Aorta (tissue), 5 donors: ENCODE data around the gene ESR1. TPM values are rescaled to one million over a fixed set of nuclear protein-coding genes. Genes with fewer than 3 reads are reported as not detected.
"Not testable (repeated sequence)": the region's sequence is repeated elsewhere in the genome, so short reads cannot be mapped to it uniquely, and the experiment has no call there.

Experiments
- ATAC-seq: fragments of 200-7000 bp; cut with Tn5 transposase; one replicate; pipeline ENCODE4 v1.9.1; 2022; ENCODE audit warnings: moderate library complexity; ENCODE audit not compliant: low FRiP score
- DNase-seq, 2 donors: peaks; one replicate each; pipeline ENCODE4 v3.0.0-alpha.2; 2020
- H3K27ac ChIP-seq, 2 donors: one replicate each; pipeline ENCODE4 v1.5.1; 2013; ENCODE audit warnings: low read length in 2 of 2, mild to moderate bottlenecking in 2 of 2, moderate library complexity in 2 of 2, control low read depth in 1 of 2, inconsistent platforms in 1 of 2, low read depth in 1 of 2
- H3K27me3 ChIP-seq, 2 donors: one replicate each; pipeline ENCODE4 v1.6.1; 2013; ENCODE audit warnings: control low read depth in 1 of 2, low read length in 1 of 2, mild to moderate bottlenecking in 1 of 2, moderate library complexity in 1 of 2; ENCODE audit not compliant: insufficient read depth in 2 of 2, control insufficient read depth in 1 of 2
- H3K36me3 ChIP-seq, 2 donors: one replicate each; pipeline ENCODE4 v1.6.1; 2013; ENCODE audit warnings: control low read depth in 1 of 2, low read length in 1 of 2, mild to moderate bottlenecking in 1 of 2; ENCODE audit not compliant: insufficient read depth in 2 of 2, control insufficient read depth in 1 of 2
- H3K4me1 ChIP-seq, 2 donors: one replicate each; pipeline ENCODE4 v1.6.1; 2013; ENCODE audit warnings: low read length in 2 of 2, control low read depth in 1 of 2, mild to moderate bottlenecking in 1 of 2, moderate library complexity in 1 of 2; ENCODE audit not compliant: insufficient read depth in 2 of 2, control insufficient read depth in 1 of 2
- H3K4me3 ChIP-seq, 2 donors: one replicate each; pipeline ENCODE4 v1.5.1; 2013; ENCODE audit warnings: low read length in 2 of 2, control low read depth in 1 of 2, mild to moderate bottlenecking in 1 of 2
- H3K9me3 ChIP-seq: one replicate; pipeline ENCODE4 v1.6.1; 2013; ENCODE audit warnings: mild to moderate bottlenecking, low read length; ENCODE audit not compliant: control insufficient read depth
- WGBS, 2 donors: extraction: QIAGEN DNeasy Blood & Tissue Kit; methylation state at CpG; one replicate each; pipeline ENCODE4 v1.1.7; 2013; 5-methylcytosine and 5-hydroxymethylcytosine counted together
- intact Hi-C, 2 donors: fragments of 100-400 bp; cut with DNase I; formaldehyde crosslinking; loops; one replicate each; pipeline versions ENCODE4 v1.14.2 to v1.15.0; 2022
- polyA plus RNA-seq, 2 donors: library from polyadenylated mRNA; stranded (reverse); fragments of 200-250 nt; gene quantifications; one replicate each; pipeline ENCODE4 v1.2.3, GENCODE V29; 2013
- total RNA-seq, 2 donors: library from RNA; stranded (reverse); fragmentation: NEBNext Ultra II Directional; extraction: Animal tissue kit (Norgen Biotek cat#: 25700); gene quantifications; one replicate each; pipeline ENCODE4 v1.2.1, GENCODE V29; 2021
- donor health status: healthy with polysubstance abuse.
- donor health status: Bipolar disorder and iron deficiency.
- donor health status: DM: no; HTN: no; CAD: no.
- donor health status: DM: no; HTN: no; CAD: no.
- donor health status: DM: yes; HTN: yes; CAD: no.

Gene ESR1
- total and polyA plus RNA-seq, 4 donors = 0.13 to 12.3 (median 2.8) TPM

DNA sequence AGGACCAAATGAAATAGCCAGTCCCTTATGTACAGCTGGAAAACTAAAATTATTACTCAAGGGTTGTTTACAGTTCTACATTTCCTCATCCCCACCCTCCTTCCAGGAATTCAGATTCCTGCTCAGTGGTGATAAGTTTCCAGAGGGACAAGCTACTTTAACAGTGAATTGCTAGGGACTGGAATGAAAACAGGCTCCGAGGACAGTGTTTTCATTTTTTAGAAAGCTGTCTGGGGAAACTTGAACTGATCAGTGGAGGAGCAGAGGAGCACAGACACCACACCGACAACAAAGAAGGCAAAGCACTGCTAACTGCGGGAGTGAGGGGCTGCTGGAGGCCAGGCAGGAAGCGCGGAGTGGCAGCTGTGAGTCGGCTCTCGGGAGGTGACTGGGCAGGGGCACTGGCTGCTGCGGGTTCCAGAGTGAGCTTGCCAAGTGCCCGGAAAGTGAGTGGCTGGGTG is 322.2 kb downstream of the ESR1 start:
- intact Hi-C loops = loop anchor here (5.0 to 10.0 kb wide), 3 partner anchors 362 to 455 kb away; no protein-coding TSS in a partner anchor
- Histone ChIP-seq H3K9me3 (no peaks in the 10 kb centered on the region), H3K4me3 (no peak overlapping the region), H3K27me3 (no peaks in the 10 kb centered on the region), H3K27ac (peak overlapping the region in 1 of 2 donors; percentile 65), H3K36me3 (peaks cover 4 to 10% of the 10 kb centered on the region in 2 donors), H3K4me1 (peaks cover 3% of the 10 kb centered on the region in 2 donors)
- WGBS, 2 donors = 27 to 31% methylated on average over 9 of the region's 9 CpGs
- DNase-seq (no peak), ATAC-seq (peak; percentile 90)

DNA sequence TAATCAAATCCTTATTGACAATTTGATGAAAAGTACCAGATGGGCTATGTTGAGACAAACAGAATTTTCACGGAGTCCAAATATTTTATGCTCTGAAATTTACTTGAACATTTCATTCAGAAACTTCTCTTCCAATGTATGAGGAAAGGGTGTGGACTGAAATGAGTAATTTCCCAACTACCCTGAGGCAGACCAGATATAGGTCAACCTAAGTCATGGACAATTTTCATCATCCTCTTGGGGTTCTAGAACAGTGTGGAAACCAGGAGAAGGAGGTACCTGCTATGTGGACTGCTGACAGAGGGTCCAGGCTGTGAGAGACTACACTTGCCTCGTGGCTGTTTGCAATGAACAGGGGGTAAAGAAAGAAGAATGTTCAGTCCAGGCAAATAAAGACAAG is 323.0 kb downstream of the ESR1 start:
- DNase-seq = no peak
- intact Hi-C loops = no loop called here
- Histone ChIP-seq H3K4me3 (no peak overlapping the region), H3K9me3 (no peaks in the 10 kb centered on the region), H3K27me3 (no peaks in the 10 kb centered on the region), H3K4me1 (peaks cover 3% of the 10 kb centered on the region in 2 donors), H3K36me3 (peaks cover 4 to 10% of the 10 kb centered on the region in 2 donors), H3K27ac (peak overlapping the region in 1 of 2 donors; percentile 68)
- 79% methylated on average over 2 of the region's 2 CpGs for WGBS, 2 donors
- ATAC-seq = peak; percentile 52

DNA sequence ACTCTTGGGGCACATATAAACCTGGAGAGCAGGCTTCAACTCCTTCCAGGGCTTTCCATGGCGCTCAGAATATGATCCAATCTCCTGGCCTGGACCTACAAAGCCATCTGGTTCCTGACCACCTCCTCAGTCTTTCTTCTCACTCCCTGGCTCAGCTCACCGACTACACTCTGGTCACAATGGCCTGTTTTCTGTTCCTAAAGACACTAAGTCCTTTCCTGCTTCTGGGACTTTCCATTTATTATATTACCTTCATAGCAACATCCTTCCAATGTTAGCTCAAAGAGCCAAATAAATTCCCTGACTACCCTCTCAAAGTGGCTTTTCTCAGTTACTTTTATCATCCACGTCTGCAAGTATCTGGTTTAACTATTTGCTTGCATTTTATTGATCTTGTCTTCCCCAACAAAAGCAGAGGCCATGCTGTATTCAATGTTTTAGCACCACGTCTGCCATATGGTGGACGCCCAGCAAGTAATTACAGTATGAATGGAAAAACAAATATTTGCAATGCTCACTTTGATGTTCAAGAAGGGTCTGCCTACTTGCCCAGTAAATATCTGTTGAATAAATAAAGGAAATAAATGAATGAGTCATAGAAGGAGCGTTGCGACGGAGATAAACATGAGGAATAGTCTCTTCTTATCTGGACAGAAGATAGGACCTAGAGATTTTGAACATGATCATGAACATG is 328.4 kb downstream of the ESR1 start:
- Histone ChIP-seq H3K4me1 (no peaks in the 10 kb centered on the region), H3K9me3 (no peaks in the 10 kb centered on the region), H3K27me3 (no peaks in the 10 kb centered on the region), H3K4me3 (no peak overlapping the region), H3K36me3 (peaks cover 14 to 16% of the 10 kb centered on the region in 2 donors), H3K27ac (no peak overlapping the region)
- intact Hi-C loops = no loop called here
- no peak for ATAC-seq
- no peak for DNase-seq
- WGBS, 2 donors = 77% methylated on average over 8 of the region's 8 CpGs

DNA sequence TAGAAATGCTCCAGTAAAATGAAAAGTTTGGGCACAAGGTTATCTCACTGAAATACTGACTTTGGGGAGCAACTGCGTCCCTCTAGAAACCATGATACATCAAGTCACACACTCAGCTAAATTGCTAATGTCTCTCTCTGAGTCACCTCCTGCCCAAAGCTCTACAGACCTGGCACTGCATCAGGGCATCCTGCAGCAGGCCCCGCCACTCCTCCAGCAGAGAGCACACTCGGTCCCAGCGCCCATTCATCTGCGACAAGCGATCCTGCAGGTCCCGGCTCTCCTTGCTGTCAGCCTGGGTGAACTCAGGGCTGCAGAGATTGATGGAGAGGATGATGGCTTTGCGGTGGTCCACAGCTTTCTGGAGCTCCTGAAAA is 329.0 kb downstream of the ESR1 start:
- intact Hi-C loops = no loop called here
- no peak overlapping the region for H3K4me3 ChIP-seq
- H3K36me3 ChIP-seq = peaks cover 13 to 20% of the 10 kb centered on the region in 2 donors
- no peak overlapping the region for H3K27ac ChIP-seq
- no peaks in the 10 kb centered on the region for H3K4me1 ChIP-seq
- DNase-seq (no peak), ATAC-seq (no peak)
- no peaks in the 10 kb centered on the region for H3K27me3 ChIP-seq
- WGBS, 2 donors = 79 to 80% methylated on average over 8 of the region's 8 CpGs
- H3K9me3 ChIP-seq = no peaks in the 10 kb centered on the region

DNA sequence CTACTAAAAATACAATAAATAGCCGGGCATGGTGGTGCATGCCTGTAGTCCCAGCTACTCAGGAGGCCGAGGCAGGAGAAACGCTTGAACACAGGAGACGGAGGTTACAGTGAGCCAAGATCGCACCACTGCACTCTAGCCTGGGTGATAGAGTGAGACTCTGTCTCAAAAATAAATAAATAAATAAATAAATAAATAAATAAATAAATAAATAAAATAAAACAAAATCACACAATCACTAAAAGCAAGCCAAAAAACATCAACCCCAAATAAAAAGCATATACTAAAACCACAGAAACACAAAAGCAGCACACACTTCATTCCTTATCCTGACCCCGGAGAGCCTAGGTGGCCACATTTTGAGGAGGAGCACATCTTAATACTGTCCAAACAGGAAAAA is 330.9 kb downstream of the ESR1 start:
- DNase-seq, H3K27me3 ChIP-seq, H3K9me3 ChIP-seq, H3K27ac ChIP-seq, H3K4me3 ChIP-seq, H3K4me1 ChIP-seq, intact Hi-C loops, ATAC-seq: not testable (repeated sequence)
- 89 to 96% methylated on average over 6 of the region's 6 CpGs for WGBS, 2 donors
- H3K36me3 ChIP-seq = peaks cover 9 to 19% of the 10 kb centered on the region in 2 donors

DNA sequence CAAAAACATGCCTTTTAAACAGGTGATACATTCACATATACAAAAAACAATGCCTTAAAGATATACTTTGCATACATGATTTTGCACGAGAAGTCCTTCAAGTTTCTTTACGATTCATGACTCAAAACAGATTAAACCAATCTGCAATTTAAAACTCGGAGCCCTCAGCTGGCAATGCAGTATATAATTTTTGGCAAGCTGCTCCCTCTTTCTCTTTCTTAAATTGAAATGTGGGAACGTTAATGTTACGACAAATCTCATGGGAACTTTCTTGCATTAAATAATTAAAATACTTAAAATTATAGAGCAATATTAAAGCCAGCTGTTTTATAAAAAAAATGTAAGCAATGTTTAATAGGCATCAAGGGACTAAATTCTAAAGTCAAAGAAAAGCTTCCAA is 334.6 kb downstream of the ESR1 start:
- H3K27me3 ChIP-seq = no peaks in the 10 kb centered on the region
- intact Hi-C loops = no loop called here
- peaks cover 9 to 15% of the 10 kb centered on the region in 2 donors for H3K36me3 ChIP-seq
- ATAC-seq = no peak
- DNase-seq = no peak
- no peaks in the 10 kb centered on the region for H3K9me3 ChIP-seq
- no peaks in the 10 kb centered on the region for H3K4me1 ChIP-seq
- no peak overlapping the region for H3K27ac ChIP-seq
- H3K4me3 ChIP-seq = no peak overlapping the region
- WGBS, 2 donors = 9 to 13% methylated on average over 5 of the region's 5 CpGs

DNA sequence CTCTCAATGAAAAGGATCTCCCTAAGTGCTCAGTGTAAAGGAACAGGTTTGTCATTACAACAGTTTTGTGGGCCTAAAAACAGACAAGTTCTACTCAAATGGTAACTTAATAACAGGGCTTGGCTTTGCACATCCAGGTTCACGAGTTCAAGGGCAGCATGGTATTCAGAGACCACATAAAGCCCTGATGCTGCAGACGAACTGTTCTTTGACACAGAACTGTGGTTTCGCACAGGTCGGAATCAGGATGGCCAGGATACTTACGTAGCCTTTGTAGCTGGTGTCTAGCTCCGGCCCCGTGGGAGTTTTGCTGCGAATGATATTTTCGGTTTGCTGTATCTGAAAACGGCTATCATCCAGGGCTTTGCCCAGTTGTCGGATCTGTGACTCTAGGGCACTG is 335.9 kb downstream of the ESR1 start:
- Histone ChIP-seq H3K4me1 (no peaks in the 10 kb centered on the region), H3K36me3 (peaks cover 11% of the 10 kb centered on the region in 2 donors), H3K9me3 (no peaks in the 10 kb centered on the region), H3K27me3 (no peaks in the 10 kb centered on the region), H3K4me3 (no peak overlapping the region), H3K27ac (no peak overlapping the region)
- intact Hi-C loops = no loop called here
- 87 to 89% methylated on average over 11 of the region's 11 CpGs for WGBS, 2 donors
- no peak for ATAC-seq
- DNase-seq = no peak

DNA sequence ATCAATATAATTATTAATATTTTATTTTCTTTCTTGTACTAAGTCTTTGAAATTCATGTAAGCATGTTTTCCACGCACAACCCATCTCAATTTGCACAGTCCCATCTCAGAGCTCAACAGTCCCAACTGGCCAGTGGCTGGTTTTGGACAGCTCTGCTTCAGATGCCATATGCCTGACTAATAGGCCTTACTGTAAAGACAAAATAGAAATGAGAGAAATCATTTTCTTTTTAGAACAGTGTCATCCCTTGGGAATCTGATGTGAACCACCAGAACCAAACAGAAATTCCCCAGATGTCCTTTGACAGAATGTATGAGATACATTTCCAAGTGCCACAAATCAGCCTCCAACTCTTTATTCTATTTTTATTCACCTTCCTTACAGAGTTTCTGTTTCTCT is 338.9 kb downstream of the ESR1 start:
- DNase-seq (no peak), ATAC-seq (no peak)
- H3K27ac ChIP-seq = no peak overlapping the region
- peaks cover 5 to 10% of the 10 kb centered on the region in 2 donors for H3K36me3 ChIP-seq
- no peaks in the 10 kb centered on the region for H3K4me1 ChIP-seq
- H3K9me3 ChIP-seq = no peaks in the 10 kb centered on the region
- no peaks in the 10 kb centered on the region for H3K27me3 ChIP-seq
- H3K4me3 ChIP-seq = no peak overlapping the region
- intact Hi-C loops = no loop called here
- WGBS, 2 donors = 49 to 53% methylated on average over 1 of the region's 1 CpG

DNA sequence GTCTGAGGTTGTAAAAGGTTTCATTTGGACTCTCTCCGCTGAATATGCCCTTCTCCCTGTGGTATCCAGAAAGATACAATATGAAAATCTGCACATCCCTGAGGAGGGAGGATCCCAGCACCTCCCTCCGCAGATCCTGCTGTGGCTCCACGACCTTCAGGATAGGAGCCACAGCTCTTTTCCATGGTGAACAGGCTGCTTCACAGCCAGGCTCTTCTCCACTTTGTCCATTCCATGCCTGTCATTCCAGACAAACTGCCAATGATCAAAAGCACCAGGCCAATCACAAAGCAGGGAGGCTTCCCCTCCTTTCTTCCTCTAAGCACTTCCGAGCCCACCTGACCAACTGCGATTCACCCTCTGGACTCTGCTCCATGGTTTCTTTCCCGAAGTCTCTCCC is 339.8 kb downstream of the ESR1 start:
- Histone ChIP-seq H3K36me3 (peaks cover 3 to 13% of the 10 kb centered on the region in 2 donors), H3K4me1 (no peaks in the 10 kb centered on the region), H3K4me3 (no peak overlapping the region), H3K27me3 (no peaks in the 10 kb centered on the region), H3K9me3 (no peaks in the 10 kb centered on the region), H3K27ac (no peak overlapping the region)
- intact Hi-C loops = no loop called here
- 92 to 94% methylated on average over 6 of the region's 6 CpGs for WGBS, 2 donors
- no peak for DNase-seq
- no peak for ATAC-seq
